ENCODE data around the gene ATF6B.
"Not testable (repeated sequence)": the region's sequence is repeated elsewhere in the genome, so short reads cannot be mapped to it uniquely, and the experiment has no call there.

Gene ATF6B

GRCh38 chr6:32102255-32102654, 25.8 kb downstream of the ATF6B start:
- DNase-seq: no peak

GRCh38 chr6:32100251-32100650, 27.8 kb downstream of the ATF6B start:
- DNase-seq: not testable (repeated sequence)

DNA sequence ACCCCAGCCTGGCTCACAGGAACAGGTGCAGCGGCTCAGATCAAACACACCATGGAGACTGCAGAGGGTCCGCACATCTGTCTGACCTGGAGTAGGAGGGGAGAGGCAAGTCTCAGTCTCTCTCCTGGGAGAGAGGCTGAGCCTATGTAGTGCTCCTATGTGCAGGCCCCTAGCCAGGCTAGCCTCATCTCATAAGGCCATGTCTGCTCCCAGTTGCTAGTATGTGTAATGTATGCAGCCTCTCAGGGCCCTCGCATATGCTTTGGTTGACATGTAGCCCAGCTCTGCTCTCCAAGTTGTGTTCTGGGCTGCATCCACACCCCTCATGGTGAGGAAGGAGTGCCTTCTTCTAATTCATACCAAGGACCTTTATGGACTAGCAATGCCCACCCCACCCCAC, 30.7 kb downstream of the ATF6B start:
- no peak for DNase-seq

DNA sequence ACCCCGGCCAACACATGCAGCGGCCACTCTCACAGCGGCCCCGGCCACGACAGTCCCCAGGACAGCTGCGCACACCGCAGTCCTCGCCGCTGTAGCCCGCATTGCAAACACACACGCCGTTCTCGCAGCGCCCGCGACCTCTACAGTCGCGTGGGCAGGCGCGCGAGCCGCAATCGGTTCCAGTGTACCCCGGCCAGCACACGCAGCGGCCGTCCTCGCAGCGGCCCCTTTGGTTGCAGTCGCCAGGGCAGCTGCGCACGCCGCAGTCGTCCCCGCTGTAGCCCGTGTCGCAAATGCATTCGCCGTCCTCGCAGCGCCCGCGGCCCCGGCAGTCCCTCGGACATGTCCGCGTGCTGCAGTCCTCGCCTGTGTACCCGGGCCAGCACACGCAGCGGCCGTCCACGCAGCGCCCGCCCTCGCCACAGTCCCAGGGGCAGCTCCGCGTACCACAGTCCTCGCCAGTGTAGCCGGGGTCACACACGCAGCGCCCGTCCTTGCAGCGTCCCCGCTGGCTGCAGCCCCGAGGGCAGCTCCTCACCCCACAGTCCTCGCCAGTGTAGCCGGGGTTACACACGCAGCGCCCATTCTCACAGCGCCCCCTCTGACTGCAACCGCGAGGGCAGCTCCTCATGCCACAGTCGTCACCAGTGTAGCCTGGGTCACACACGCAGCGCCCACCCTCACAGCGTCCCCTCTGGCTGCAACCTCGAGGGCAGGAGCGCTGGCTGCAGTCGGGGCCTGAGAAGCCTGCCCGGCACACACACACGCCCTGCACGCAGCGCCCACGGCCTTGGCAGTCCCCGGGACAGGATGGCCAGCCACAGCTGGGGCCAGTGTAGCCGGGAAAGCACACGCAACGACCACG, 31.4 kb downstream of the ATF6B start:
- DNase-seq: no peak

DNA sequence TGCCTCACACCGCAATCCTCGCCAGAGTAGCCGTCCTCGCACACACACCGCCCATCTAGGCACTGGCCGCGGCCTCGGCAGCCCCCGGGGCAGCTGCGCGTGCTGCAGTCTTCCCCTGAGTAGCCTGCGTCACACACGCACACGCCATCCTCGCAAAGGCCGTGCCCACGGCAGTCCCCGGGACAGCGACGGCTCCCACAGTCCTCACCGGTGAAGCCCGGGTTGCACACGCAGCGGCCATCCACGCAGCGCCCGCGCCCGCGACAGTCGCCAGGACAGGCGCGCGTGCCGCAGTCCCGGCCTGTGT, 32.0 kb downstream of the ATF6B start:
- DNase-seq: no peak

- no peak for DNase-seq
These were observed 32.5 kb downstream of the ATF6B start for GRCh38 chr6:32095338-32096086.

DNA sequence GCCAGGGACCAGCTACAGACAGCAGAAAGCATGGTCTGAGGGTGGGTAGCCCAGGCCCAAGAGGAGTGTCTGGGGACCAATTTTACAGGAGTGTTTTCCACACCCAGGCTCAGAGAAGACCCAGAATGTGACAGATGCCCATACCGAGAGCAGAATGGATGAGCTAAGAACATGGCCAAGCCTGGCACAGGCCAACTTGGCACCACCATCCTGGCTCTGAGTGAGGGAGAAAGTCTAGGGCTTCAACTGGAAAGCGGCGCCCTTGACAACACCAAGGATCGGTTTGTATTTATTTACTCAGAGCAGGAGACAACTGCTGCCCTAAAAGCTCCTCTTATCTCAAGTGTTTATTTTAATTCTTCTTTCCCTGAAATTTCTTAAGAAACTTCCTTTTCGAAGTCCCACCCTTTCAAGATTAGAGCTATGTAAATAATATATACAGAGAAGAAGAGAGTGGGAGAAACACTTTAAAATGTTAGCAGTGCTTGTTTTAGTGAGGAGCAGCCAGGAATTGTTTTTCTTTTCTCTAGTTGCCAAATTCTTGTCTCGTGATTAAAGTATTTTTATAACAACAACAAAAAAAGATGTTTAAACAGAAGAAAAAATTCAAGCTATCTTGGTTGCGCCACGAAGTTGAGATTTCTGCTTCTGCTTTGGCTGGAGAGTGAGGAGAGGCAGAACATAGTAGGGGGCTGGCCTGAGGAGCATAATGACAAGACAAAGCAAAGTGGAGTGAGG, 35.1 kb downstream of the ATF6B start:
- DNase-seq: no peak

DNA sequence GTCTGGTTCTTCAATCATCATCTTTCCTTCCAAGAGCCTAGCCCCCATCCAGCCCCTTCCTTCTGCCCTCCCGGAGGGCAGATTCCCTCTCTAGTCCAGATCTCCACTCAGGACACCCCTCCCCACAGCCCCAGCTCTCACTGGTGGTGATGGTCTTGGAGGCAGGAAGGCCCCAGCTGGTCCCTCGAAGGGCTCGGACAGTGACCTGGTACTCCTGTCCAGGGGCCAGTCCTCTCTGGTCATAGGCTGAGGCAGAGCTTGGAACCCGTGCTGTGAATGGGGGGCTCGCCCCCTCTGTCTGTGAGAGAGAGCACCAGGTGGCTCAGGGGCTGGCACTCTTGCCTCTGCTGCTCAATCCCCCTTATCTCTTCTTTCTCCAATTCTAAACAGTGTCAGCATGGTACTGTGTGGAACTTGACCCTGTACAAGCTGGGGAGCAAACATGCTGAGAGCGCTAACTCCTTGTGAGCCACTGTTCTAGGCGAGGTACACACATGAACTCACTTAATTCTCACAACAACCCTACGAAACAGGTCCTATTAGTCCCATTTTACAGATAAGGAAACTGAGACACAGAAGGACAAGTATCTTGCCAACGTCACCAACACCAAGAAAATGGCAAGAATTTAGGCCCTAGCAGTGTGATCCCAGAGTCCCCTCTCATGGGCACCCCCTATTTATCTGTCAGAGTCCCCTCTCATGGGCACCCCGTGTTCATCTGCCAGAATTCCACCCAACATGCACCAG, 38.8 kb downstream of the ATF6B start:
- DNase-seq: no peak

DNA sequence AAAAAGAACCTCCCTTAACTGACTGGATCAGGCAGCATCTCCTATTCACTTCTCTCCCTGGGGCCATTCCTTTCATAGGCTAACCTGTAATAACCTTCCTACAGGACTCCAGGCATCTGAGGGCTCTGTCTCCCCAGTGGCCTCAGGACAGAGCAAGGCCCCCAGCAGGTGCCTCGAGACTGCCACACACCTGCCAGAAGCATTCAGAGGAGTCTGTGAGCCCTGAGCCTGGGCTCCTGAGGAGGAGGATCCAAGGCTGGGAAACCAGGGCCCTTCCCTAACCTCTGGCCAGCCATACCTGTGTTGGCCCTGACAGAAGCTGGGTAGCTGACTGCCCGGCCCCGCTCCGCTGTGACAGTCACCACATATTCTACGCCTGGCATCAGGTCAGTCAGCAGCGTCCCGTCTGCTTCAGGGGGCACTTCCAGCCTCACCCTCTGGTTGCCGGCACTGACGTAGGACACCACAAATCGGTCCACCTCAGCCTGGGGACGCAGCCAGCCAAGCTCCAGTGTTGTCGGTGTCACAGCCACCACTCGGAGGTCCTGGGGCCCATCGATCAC, 39.5 kb downstream of the ATF6B start:
- no peak for DNase-seq

DNA sequence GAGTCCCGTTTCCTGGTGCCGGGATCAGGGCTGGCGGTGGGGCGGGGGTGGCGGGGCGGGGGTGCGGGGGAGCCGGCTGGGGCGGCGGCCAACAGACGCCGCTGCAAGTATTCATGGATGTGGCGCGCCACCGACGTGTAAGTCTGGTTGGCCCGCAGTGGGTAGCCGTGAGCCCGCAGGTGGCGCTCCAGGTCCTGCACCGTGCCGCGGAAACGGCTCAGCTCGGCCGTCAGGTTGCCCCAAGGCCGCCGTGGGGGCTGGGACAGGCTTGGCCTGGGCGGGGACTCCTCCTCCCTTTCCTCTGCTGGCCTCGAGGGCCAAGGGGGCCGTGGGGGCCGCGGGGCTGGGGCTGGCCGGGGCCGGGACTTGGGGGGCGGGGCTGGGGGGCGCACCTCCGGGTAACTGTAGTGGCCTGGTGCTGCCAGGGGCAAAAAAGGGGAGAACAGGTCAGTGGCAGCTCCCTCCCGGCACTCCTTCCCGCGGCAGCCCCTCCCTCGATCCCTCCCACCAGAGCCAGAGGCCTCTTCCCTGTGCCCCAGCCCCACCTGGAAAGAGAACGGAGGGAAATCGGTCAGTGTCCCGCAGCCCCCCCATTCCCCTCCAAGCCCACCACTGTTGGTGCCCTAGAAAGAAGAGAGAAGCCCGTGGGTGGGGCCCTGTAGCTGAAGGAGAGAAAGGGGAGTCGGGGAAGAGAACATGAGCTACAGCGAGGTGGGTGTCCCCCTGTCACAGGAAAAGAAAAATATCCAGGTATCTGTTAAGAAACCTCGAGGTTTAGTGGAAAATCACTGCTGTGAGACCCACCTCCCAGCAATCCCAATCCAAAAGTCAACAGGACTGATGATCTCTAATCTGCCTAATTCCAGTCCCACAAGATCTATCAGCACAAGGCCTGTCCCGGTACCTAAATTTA, 40.2 kb downstream of the ATF6B start:
- peak; percentile 43 to 56 for DNase-seq

DNA sequence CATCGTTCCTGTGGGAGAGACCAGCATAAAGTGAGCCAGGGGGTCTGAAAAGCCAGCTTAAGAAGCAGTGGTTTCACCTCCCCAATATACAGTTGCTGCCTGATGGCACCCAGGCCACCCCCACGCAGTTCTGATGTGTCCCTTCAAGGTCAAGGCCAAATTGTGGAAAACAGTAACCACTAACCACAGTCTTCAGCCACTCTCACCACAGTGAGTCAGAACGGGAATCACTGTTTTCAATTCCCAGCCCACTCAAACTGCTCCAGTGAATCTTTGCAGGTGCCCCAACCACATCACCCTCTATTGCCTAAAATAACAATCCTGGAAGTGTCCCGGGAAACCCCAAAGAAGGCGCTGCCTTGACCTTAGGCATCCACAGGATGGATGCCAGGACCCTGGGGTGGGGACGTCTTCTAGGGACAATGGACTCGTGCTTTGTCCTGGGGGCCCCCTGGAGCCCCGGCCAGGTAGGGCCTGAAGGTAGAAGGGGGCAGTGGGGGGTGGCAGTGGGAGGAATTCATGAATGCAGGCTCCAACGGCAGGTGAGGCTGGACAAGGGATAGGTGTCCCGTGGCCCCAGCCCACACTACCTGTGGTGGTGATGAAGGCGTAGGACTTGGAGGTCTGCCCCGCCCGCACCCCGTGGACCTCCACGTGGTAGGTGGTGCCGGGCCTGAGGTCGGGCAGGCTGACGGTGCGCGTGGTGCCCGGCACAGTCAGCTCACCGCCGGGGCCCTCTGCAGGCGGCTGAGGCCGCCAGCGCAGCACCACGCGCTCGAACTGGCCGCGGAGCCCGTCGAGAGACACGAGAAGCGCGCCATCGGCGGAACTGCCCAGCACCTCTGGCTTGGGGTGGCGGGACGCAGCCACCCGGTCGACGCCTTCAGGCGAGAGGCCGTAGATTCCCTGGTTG, 41.1 kb downstream of the ATF6B start:
- no peak for DNase-seq

GRCh38 chr6:32085759-32086459, 42.1 kb downstream of the ATF6B start:
- DNase-seq: peak in 1 of 2 experiments; percentile 50

DNA sequence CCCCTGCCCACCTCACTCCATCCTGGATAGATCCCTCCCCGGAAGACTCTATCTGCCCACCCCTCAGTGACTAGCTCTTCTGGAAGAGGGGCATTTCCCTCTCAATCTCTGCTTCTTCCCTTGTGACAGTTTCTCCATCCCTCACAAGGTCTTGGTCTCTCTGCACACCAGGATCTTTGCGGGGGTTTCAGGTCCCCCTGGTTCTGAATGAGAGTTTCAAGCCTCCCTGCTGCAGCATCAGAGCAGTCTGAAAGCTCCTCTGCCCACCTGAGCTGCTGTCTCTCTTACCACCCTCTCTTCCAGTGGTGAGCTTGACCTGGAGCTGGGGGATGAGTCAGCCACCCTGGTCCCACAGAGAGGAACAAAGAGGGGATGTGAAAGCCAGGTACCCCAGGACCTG, 43.3 kb downstream of the ATF6B start:
- DNase-seq: no peak

GRCh38 chr6:32083812-32084768, 44.0 kb downstream of the ATF6B start:
- no peak for DNase-seq

- DNase-seq: no peak
These were observed 45.1 kb downstream of the ATF6B start for GRCh38 chr6:32082935-32083334.

- no peak for DNase-seq
These were observed 45.6 kb downstream of the ATF6B start for GRCh38 chr6:32082478-32082877.

DNA sequence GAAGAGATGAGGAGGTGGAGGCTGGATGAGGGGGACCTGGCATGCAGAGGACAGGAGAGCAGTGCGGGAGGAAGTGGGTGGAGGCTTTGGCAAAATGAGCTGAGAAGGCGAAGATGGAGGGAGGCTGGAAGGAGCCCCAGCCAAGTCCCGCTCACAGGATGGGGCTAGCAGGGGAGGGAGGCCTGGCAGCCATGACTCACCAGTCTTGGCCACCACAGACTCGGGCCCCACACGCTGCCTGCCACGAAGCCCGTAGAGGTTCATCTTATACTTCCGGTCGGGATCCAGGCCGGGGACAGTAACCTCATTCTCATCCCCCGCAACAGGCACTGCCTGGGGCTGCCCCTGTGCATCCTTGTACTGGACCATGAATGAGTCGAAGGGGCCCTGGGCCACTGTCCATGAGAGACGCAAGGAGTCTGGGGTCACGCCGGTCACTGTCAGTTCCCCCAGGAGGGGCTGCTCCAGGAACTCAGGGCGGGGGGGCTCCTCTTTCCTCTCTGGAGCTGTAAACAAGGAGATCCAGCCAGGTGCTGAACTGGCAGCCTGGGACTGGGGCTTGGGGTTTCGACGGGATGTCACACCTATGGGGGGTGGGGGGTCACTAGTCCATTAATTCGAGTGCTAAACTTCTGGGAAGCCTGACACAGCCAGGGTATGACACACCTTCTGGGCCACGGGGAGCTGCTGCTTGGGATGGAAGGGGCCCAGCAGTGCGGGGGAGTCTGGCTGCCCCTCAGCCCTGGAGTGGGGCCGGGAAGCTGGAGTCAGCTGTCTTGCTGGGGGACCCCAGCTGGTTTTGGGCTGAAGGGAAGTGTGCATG, 46.7 kb downstream of the ATF6B start:
- no peak for DNase-seq

Measured in NCI-H1930 (cell line).